Erythroblast (primary cell): ENCODE data around the gene RBM43.

Experiments used
- DNase-seq, 2 experiments: peaks; one replicate each; lab custom pipeline; 2025; lab: John Stamatoyannopoulos, UW
- GATA1 ChIP-seq: IDR thresholded peaks from 2 replicates; pipeline ENCODE4 v1.6.1; 2011; ENCODE audit warnings: low read depth, mild to moderate bottlenecking, control low read depth, low read length, moderate library complexity
- POLR2A ChIP-seq: IDR thresholded peaks from 2 replicates; pipeline ENCODE4 v1.6.1; 2011; ENCODE audit warnings: mild to moderate bottlenecking, low read length

Gene RBM43

DNA sequence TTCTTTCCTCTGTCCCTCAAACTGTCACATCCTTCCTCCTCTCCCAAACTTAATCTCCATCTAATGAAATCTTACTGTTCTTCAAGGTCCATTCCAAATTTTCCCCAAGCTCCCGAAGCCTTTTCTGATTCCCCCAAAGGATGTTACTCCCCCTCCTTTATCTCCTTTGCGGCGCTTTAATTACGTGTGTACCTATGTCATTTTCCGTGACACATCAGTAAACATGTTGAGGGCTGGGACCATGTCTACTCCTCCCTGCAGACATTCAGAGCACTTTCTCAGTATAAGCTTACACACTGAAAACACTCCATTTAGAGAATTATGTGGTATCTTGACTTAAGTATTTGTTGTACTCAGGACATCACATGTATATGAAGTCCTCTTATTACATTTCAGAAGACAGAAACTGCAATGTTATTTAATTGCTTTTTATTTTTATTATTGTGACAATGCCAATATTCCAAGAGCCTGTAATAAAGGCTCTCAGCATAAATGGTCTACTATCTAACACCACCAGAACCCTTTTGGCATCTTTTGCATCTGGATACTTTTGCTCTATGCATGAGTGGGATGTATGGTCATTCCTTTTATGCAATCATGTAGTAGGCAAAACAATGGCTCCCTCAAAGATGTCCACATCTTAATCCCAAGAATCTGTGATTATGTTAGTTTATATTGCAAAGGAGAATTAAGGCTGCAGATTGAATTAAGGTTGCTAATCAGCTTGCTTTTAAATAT, 26.0 kb upstream of the RBM43 start:
- DNase-seq: peak; percentile 39 to 52
- TF ChIP-seq GATA1: no peak
- peak; percentile 55 for TF ChIP-seq POLR2A

DNA sequence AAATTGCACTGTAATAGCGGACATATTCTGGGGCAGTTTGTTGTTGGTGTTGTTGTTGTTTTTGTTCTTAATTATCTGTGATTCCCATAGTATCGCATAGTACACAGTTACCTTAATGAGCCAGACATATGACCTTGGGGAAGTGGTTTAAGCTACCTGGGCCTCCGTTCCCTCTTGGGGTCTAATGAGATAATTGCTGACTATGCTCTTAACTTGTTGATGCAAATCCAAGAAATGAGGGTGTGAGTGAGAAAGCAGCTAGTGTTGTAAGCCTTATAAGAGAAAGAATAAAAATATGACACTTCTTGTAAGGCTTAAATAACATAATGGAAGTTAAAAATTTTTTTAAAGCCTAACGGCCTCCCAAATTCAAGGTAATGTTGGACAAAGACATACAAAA, 20.7 kb upstream of the RBM43 start:
- peak in 1 of 2 experiments; percentile 44 for DNase-seq
- TF ChIP-seq POLR2A (no peak), GATA1 (no peak)

DNA sequence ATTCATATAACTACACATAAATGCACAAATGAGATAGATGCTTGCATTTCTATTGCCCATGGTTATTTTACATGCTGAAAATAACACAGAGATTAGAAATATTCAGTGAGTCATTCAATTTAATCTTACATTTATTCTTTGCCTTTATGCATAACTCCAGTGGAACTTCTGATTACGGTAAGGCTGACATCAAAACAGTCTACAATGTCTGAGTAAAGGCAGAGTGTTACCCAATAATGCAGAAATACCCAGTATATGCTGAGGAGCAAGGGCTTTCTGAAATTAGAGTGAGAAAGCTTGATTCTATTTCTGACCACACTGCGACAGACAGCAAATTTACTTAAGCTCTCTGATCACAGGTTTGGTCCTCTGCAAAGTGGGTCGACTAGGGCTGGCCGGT, 18.6 kb upstream of the RBM43 start:
- TF ChIP-seq GATA1 (no peak), POLR2A (no peak)
- no peak for DNase-seq

DNA sequence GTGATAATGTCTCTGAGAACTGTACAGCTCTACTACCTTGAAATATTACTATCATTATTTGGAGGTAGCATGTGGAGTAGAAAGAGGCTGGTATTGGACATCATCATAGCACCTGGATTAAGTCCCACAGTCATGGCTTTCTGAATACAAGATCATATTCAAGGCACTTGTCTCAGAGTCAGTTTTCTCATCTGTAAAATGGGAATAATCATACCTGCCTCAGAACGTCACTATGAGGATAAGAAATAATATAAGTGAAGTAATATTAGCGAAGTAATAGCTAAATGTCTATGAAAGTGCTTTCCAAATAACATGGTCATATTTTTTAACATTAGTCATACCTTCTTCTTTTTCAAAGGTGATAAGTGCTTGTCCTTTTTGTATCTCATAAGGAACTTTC, 16.8 kb upstream of the RBM43 start:
- TF ChIP-seq GATA1: no peak
- no peak for TF ChIP-seq POLR2A
- no peak for DNase-seq

DNA sequence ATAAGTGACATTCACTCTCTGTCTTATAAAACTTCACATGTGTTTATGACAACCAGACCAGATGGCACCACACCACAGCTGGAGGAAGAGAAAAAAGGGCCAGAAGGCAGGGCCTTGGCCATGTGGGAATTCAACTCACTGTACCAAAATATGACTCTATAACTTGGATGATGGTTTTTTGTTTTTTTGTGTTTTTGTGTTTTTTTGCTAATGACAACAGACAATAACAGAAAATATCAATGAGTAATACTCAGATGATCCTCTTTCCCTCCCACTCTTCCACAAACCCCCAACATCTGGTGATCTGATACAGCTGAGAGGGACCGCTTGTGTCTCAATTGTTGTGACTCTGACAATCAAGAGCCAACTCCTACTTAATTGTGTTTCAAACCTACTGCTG, 15.4 kb upstream of the RBM43 start:
- TF ChIP-seq GATA1 (no peak), POLR2A (no peak)
- DNase-seq: no peak

DNA sequence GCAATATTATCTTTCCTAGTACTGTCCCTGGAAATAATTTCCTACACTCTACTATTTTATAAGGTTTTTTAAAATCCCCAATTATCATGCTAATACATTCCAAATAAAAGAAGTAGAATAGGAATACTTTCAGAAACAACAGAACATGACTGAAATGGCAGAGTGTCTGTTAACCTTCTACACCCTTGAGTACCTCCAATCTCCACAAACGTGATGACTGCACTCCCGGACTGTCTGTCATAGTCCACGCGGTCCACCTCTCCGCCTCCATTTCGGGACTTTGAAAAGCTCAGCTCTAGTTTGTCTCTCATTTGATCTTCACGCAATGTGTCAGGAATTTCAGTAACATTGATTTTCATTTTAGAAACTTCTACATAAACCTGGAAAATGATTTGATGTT, 13.6 kb upstream of the RBM43 start:
- no peak for DNase-seq

DNA sequence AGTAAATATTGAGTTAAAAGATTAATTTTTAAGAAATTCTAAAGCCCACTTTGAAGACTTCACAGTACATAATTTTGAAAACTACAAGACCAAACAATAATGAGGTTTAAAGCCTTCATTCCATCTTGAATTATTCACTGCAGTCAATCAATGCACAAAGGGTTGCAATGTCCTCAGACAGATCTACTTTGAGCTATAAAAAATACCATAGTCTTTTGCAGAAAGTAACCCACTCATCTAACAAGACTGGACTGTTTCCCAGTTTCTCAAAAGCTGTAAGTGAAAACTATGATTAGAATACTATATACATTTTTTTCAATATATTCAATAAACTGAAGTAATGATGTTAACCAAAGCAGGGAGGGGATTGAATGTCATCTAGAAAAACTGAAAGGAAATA, 10.2 kb upstream of the RBM43 start:
- TF ChIP-seq POLR2A: no peak
- no peak for TF ChIP-seq GATA1
- no peak for DNase-seq

More for the DNA sequence above, 13.6 kb upstream of the RBM43 start:
- no peak for TF ChIP-seq GATA1
- TF ChIP-seq POLR2A: no peak

DNA sequence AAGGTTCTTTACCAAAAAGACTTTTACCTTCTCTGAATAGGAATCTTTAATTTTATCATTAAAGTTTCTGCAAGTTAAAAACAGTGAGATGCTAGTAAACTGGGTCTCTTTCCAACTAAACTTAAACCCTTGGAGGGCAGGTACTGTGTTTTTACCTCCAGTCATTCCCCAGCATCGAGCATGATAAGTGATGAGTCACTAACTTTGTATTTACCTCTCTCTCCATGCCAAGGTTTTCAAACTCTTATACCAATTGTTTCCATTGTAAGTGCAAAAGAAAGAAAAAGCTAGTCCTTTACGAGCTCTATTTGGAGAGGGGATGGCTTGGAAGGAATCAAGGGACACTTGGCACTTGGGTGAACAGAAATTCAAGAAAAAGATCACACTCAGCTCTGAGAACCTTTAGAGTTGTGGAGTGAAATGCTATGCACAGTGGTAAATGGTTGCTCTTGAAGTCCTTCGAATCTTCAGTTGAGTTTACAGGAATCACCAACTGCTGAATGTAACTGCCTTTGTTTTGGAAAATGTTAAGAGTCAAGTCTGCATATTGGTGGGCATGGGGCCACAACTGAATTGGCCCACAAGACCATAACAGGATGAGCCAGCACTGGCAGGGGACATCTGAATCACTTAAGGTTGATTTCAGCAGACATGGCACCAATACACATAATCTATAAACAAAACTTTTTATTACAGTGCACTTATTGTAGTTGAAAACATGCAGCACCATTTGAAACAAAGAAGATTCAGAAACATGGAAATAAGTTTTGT, 8.3 kb upstream of the RBM43 start:
- DNase-seq: no peak

DNA sequence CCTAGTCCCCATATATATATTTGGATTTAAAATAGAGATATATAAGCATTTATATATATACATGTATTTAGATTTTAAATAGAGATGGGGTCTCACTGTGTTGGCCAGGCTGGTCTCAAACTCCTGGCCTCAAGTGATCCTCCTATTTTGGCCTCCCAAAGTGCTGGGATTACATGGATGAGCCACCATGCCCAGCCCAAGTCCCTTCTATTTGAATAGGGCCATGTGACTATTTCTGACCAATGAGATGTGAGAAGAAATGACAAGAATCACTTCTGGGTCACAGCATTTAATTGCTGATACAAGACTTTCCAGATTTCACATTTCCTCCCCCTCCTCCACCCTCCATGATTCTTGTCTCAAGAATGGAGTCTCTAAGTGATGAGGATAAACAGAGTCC, 6.4 kb upstream of the RBM43 start:
- DNase-seq: no peak
- TF ChIP-seq POLR2A (no peak), GATA1 (no peak)

More for the DNA sequence above, 8.3 kb upstream of the RBM43 start:
- TF ChIP-seq POLR2A: no peak
- no peak for TF ChIP-seq GATA1

DNA sequence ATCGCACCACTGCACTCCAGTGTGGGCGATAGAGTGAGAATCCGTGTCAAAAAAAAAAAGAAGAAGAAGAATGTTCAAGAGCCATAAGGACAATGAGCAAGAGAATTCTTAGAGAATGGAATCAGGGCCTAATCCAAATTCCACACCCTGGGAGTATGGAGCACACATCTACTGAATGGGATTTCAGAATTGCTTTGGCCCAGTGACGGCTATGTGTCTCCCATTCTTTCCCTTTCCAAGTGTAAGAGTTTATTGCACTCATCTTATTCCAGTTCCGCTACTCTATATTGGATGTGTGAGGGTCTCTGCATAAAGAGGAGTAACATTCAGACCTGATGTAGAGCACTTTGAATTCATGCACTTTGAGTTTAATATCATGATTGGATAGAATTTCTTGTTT, 5.9 kb upstream of the RBM43 start:
- TF ChIP-seq POLR2A (no peak), GATA1 (no peak)
- DNase-seq: no peak

DNA sequence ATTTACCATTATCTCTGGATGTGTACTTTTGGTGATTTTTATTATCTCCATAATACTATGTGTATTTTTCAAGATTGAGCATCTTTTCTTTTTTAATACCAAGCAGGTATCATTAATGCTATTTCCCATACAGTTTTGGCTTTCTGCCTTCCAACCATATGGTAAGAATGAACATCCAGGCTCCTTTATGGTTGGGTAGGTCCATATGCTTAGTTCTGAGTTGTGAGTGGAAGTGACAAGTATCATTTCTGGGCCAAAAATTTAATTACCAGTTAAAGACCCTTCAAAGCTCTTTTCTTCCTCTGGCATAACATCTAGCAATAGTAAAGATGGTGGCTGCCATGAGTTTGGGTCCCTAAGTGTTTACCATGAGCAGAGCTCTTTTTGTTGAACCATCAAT, 4.3 kb upstream of the RBM43 start:
- DNase-seq: no peak
- TF ChIP-seq POLR2A: no peak
- no peak for TF ChIP-seq GATA1

DNA sequence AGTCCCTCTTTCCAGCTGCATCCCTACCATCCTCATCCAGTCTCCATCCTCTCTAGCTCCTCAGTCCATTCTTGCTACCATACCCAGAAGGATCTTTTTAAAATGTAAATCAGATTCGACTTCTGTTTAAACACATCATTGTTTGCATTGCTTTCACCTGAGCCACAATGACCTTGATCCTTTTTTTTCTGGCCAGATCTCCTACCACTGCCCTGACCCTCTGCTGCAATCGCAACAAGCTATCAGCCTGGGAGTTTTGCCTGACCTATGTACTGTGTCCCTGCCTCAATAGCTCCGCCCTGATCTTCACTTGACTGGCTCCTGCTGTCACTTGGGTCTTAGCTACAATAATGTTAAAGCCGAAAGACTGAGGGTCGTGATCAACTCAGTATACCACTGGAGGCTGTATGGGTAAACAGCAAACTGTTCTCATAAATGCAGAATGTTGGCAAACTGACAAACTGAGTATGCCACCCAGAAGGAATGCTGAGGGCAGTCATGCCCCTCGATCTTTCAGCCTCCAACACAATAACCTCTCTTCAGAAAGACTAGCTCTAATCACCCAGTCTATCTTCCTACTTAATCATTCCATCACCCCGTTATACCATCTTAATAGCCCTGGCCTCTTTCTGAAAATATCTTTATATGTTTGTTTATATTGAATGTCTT, 2.6 kb upstream of the RBM43 start:
- DNase-seq: peak in 1 of 2 experiments; percentile 7
- TF ChIP-seq POLR2A (no peak), GATA1 (no peak)

DNA sequence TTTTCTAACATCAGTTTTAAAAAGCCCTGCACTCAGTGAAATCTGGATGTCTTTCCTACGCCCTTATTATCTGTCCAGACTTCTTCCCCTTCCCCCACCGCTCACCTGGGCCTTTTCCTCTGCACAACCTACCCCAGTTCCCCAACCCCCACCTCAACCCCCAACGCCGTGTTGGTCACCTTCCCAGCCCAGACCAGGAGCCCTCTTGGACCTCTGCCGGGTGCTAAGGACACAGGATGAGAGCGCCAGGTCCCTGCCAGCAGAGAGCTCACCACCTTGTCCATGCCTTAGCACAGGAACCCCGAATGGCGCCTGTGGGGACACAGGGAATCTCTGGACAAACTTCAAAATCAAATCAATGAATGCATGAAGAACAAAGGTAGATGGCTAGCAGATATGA, 966 bp upstream of the RBM43 start:
- DNase-seq: no peak
- TF ChIP-seq POLR2A (no peak), GATA1 (no peak)

DNA sequence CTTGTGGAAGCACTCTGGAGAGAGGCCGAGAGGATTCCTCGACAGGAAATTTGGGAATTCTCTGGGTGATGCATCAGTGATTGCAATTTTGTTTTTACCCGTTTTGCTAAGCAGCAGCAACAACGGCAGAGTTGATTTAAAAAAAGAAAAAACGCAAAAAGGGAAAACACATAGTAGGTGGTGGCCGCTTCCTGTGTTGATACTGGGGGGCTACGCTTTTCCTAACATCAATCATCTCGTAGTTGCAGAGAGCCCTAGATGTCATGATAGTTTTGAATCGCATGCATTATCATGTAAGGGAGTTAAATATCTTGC, 271 bp upstream of the RBM43 start:
- TF ChIP-seq GATA1 (no peak), POLR2A (no peak)
- DNase-seq: no peak
